Measurements from ENCODE around the gene CDC42SE2.

- no peak for TF ChIP-seq CTCF (IDR thresholded peaks at IDR 0.05)
- TF ChIP-seq ZFX (IDR thresholded peaks at IDR 0.05; ENCODE audit: borderline replicate concordance) = no peak
Observed at GRCh38 chr5:131239686-131240085, 24.2 kb upstream of the CDC42SE2 start.
